SU-DHL-6 (cell line): ENCODE measurements around the gene CCRL2.
"Not testable (repeated sequence)": the region's sequence is repeated elsewhere in the genome, so short reads cannot be mapped to it uniquely, and the experiment has no call there.

Source experiments
- CTCF ChIP-seq: fragments of 200-600 bp; sonication (generic); IDR thresholded peaks from one replicate; pipeline ENCODE4 v1.5.1; 2017; ENCODE audit warnings: antibody characterized with exemption, mild to moderate bottlenecking, low read length, moderate library complexity; ENCODE audit not compliant: insufficient read depth, poor library complexity, severe bottlenecking
- EZH2phosphoT487 ChIP-seq: fragments of 200-600 bp; sonication (generic), shearing (Covaris generic); conservative IDR thresholded peaks from 2 replicates; pipeline ENCODE4 v1.6.1; 2018; ENCODE audit warnings: mild to moderate bottlenecking, antibody characterized with exemption, low read length, moderate library complexity, mixed read lengths

GRCh38 chr3:46427404-46427803, 20.3 kb downstream of the CCRL2 start:
- not testable (repeated sequence) for TF ChIP-seq CTCF, EZH2phosphoT487
